ENCODE data around the gene NPAS3.

NPAS3 gene

GRCh38 chr14:33357225-33358010 is 418.7 kb downstream of the NPAS3 start:
- in situ Hi-C loops (cut with HindIII; ENCODE audit: low sequenced_read_pairs), result no loop called here

DNA sequence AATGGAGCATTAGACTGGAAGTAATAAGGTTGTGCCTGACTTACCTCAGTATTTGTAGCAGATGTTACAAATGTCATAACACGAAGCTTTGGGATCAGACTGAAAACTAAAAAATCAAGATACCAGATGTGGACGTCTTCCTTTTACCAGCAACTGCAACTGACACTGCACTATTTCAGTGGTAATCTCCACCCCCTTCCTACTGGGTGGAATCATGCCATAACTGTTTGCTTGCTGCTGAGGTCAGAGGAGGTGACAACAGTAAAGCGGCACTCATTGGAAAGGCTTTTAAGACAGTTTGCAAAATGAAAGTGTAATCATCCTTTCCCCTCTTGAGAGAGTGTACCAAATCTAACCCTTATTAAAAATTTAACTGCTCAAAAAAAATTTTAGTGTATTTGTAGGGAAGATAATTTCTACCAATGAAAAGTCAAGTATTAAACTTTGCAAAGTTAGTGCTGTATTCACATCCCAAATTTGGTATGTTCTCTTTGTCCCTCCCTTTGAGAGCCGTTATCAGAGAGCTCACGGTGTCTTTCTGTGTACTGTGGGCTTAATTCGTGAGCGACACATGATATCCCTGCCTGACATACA is 420.7 kb downstream of the NPAS3 start:
- in situ Hi-C loops (cut with HindIII; ENCODE audit: low sequenced_read_pairs), result no loop called here

DNA sequence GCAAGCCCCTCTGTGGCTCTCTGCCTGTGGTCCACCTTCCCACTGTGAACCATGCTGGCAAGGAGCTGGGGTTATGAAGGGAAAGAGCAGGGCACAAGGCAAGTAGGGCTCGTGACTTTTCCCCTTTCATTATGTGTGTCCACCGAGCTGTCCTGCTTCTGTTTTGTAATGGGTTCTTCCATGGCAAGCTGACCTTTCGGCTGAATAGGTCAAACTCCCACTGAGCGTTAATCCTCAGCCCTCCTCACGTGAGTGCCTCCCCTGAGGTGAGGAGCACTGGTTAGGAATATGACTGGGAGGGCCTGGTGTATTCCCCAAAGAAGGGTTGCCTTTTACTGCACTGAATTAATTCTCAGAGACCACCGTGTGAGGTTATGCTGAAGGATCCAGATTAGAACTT is 424.3 kb downstream of the NPAS3 start:
- in situ Hi-C loops (cut with HindIII; ENCODE audit: low sequenced_read_pairs), result no loop called here

GRCh38 chr14:33363682-33364081 is 425.0 kb downstream of the NPAS3 start:
- in situ Hi-C loops (cut with HindIII; ENCODE audit: low sequenced_read_pairs), result no loop called here

DNA sequence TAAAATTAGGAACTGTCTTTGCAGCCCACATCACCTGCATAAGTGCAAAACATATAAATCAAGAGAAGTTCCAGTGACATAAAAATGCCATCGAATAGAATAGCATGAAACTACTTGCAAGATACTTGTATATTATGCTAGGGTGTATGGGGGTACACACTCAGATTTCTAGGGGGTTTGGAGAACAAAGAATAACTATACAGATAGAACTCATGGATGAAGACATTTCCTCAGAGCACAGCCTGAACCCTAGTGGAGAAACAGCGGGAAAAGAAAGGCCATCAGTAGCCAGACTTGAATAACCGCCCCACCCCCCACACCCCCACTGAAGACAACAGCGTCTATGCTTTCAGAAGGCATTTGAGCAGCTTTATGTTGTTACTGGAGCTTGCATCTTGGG is 425.8 kb downstream of the NPAS3 start:
- in situ Hi-C loops (cut with HindIII; ENCODE audit: low sequenced_read_pairs), result no loop called here

DNA sequence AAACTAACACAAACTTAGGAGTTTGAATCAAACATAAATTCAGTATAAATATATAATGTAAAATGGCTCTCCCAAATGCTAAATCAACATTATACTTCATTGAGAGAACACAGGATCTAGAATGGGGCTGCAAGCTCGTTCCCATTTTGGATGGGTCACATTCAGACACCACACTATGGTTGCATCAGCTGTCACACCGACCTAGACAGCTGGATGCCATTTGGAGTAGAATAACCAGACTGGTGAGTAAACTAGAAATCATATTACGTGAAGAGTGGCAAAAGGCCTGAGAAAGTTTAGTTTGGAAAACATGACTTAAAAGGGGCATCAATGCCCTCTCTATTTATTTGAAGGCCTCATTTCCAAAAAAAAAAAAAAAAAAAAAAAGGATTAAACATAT is 430.4 kb downstream of the NPAS3 start:
- in situ Hi-C loops (cut with HindIII; ENCODE audit: low sequenced_read_pairs), result no loop called here

DNA sequence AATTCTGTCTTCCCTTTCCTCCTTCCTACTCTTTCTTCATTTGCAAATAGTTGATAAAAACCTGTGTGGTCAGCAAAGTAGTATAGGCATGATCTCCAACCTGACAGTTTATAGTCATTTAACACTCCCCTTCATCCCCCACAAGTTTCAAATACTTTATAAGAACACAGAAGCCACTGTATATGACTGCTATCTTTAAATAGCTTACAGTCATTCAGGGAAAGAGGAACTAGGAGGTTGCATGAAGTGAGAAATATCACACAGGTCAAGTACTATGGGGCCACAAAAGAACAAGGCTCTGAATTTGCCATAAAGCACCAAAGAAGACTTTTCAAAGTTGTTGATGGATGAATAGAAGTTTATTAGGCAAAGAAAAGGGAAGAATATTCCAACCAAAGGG is 431.3 kb downstream of the NPAS3 start:
- in situ Hi-C loops (cut with HindIII; ENCODE audit: low sequenced_read_pairs), result no loop called here

DNA sequence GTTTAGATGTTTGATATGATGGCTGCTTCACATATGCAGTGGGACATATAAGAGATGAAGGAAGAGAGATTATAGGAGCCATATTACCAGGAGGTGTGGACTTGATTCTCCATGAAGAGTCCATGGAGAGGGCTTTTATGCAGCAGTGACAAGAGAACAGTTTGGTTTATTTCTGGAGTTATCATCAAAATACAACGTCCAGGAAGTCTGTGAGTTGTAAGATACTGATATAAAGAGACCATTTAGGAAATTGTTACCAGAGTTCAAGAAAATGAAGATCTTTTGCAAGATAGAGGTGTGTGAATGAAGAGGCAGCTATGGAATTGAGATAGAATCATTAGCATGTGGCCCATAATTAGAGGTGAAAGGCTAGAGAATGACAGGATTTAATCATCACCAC is 431.7 kb downstream of the NPAS3 start:
- in situ Hi-C loops (cut with HindIII; ENCODE audit: low sequenced_read_pairs), result no loop called here

DNA sequence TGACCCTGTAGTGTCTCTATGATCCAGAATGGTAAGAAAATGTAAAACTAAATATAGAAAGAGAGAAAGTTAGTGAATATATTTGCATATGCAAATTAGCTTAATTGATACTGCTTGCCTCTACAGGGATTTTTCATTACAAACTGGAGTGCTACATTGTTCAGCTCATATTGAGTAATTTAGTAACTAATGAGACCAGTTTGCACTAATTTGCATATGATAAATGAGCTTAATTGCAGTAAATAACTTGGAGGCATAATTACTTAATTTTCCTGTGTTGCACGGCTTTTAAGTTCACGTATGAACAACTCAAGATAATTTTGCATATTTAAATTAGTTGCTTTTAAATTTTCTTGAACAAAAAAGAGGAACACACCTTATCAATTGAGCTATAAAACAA is 436.5 kb downstream of the NPAS3 start:
- in situ Hi-C loops (cut with HindIII; ENCODE audit: low sequenced_read_pairs), result no loop called here

DNA sequence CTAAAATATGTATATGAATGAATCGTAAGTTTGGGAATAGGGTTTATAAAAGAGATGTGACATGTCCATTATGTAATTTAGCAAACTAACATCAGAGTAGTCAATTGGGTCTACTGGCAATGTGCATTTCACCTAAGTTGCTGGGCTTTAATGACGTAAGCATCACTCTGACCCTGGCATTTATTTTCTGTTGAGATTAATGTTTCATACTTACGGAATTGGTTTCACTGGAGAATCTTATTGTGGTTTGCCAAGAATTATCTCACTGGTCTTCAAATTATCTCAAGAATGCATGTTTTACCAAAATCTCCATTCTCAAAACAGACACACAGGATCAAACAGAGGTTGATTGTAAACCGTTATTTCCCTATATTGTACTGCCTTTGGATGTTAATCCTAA is 437.1 kb downstream of the NPAS3 start:
- in situ Hi-C loops (cut with HindIII; ENCODE audit: low sequenced_read_pairs), result no loop called here

GRCh38 chr14:33376510-33376909 is 437.8 kb downstream of the NPAS3 start:
- in situ Hi-C loops (cut with HindIII; ENCODE audit: low sequenced_read_pairs), result no loop called here

- in situ Hi-C loops (cut with HindIII; ENCODE audit: low sequenced_read_pairs), result no loop called here
Observed at GRCh38 chr14:33377596-33378390, 439.1 kb downstream of the NPAS3 start.

GRCh38 chr14:33381717-33382116 is 443.0 kb downstream of the NPAS3 start:
- in situ Hi-C loops (cut with HindIII; ENCODE audit: low sequenced_read_pairs), result no loop called here

DNA sequence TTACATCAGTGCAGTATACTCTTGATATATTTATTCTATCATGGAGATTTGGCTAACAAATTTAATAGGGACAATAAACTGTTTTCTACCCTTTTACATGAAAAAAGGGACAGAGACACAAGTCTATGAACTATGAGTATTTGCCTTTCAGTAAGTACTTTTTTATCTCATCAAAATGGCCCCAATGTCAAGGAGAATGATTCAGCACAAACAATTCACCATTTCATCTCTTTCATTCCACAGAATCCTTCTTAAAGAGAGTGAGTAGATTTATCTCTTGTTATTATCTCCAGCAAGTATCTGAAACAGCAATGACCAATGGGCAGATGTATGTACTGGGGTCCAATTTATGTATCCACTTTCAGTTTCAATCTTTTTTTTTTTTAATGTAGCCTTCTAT is 447.5 kb downstream of the NPAS3 start:
- in situ Hi-C loops (cut with HindIII; ENCODE audit: low sequenced_read_pairs), result no loop called here

GRCh38 chr14:33386781-33387180 is 448.1 kb downstream of the NPAS3 start:
- in situ Hi-C loops (cut with HindIII; ENCODE audit: low sequenced_read_pairs), result no loop called here

DNA sequence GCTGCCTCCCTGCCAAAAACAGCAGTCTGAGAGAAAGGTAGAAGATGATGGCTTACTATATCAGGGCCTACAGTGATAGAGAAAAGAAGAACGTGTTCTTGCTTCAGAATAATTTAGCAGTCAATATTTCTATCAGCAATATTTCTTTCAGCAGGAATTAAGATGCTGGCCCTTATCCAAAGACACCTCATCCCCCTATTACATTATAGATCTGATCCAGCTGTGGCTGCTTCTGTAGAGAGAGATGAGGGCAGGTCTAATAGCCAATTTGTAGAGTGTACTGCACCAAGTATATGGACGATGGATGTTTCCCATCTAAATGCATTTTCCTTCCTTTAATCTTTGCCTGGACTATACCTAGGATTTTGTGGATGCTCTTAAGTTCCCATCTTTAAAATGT is 451.7 kb downstream of the NPAS3 start:
- in situ Hi-C loops (cut with HindIII; ENCODE audit: low sequenced_read_pairs), result no loop called here

GRCh38 chr14:33393231-33393894 is 454.7 kb downstream of the NPAS3 start:
- in situ Hi-C loops (cut with HindIII; ENCODE audit: low sequenced_read_pairs), result no loop called here

DNA sequence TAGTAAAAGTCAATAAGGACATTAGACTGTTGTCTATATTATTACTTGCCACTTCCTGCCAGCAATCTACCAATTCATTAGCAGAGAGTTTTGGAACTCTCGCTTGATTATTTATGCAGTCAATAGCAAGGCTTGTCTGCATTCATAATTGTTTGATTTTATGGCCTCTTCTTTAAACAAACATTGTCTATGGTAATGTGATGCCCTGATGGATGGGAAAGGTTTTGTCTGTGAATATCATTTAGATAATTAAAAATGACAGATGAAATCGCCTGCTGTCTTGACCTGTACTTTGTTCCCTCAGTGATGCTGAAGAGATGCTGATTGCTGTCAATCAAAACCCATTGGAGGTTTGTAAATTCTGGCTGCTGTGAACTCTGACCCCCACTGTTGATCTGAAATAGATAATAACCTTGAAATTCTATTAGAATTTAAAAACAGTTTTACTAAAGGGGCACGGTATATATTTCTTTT is 455.3 kb downstream of the NPAS3 start:
- in situ Hi-C loops (cut with HindIII; ENCODE audit: low sequenced_read_pairs), result no loop called here

DNA sequence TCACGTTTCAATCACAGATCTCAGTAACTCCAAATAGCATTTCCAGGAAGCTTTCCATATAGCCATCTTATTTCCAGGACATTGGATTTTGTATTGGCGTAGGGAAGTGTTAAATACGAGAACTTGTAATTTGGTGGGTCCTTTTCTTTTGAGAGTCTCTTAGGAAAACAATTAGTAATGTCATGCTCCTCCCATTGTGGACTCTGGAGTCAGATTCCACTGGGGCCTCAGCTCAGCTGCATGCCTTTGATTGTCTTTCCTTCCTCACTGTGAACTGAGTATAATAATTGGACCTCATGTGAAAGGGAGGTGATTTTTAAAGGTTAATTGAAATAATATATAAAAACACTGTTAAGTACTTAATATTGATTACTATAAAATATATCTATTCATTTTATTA is 462.6 kb downstream of the NPAS3 start:
- in situ Hi-C loops (cut with HindIII; ENCODE audit: low sequenced_read_pairs), result no loop called here

- in situ Hi-C loops (cut with HindIII; ENCODE audit: low sequenced_read_pairs), result no loop called here
Observed at GRCh38 chr14:33402604-33403003, 463.9 kb downstream of the NPAS3 start.

- in situ Hi-C loops (cut with HindIII; ENCODE audit: low sequenced_read_pairs), result no loop called here
Observed at GRCh38 chr14:33404054-33404453, 465.4 kb downstream of the NPAS3 start.
